Aorta (tissue), 5 donors: ENCODE measurements around the gene KATNA1. TPM values are rescaled to one million over a fixed set of nuclear protein-coding genes. Genes with fewer than 3 reads are reported as not detected.

ENCODE experiments used
- ATAC-seq: fragments of 200-7000 bp; cut with Tn5 transposase; one replicate; pipeline ENCODE4 v1.9.1; 2022; ENCODE audit warnings: moderate library complexity; ENCODE audit not compliant: low FRiP score
- DNase-seq, 2 donors: peaks; one replicate each; pipeline ENCODE4 v3.0.0-alpha.2; 2020
- H3K27ac ChIP-seq, 2 donors: one replicate each; pipeline ENCODE4 v1.5.1; 2013; ENCODE audit warnings: low read length in 2 of 2, mild to moderate bottlenecking in 2 of 2, moderate library complexity in 2 of 2, control low read depth in 1 of 2, inconsistent platforms in 1 of 2, low read depth in 1 of 2
- H3K27me3 ChIP-seq, 2 donors: one replicate each; pipeline ENCODE4 v1.6.1; 2013; ENCODE audit warnings: control low read depth in 1 of 2, low read length in 1 of 2, mild to moderate bottlenecking in 1 of 2, moderate library complexity in 1 of 2; ENCODE audit not compliant: insufficient read depth in 2 of 2, control insufficient read depth in 1 of 2
- H3K36me3 ChIP-seq, 2 donors: one replicate each; pipeline ENCODE4 v1.6.1; 2013; ENCODE audit warnings: control low read depth in 1 of 2, low read length in 1 of 2, mild to moderate bottlenecking in 1 of 2; ENCODE audit not compliant: insufficient read depth in 2 of 2, control insufficient read depth in 1 of 2
- H3K4me1 ChIP-seq, 2 donors: one replicate each; pipeline ENCODE4 v1.6.1; 2013; ENCODE audit warnings: low read length in 2 of 2, control low read depth in 1 of 2, mild to moderate bottlenecking in 1 of 2, moderate library complexity in 1 of 2; ENCODE audit not compliant: insufficient read depth in 2 of 2, control insufficient read depth in 1 of 2
- H3K4me3 ChIP-seq, 2 donors: one replicate each; pipeline ENCODE4 v1.5.1; 2013; ENCODE audit warnings: low read length in 2 of 2, control low read depth in 1 of 2, mild to moderate bottlenecking in 1 of 2
- H3K9me3 ChIP-seq: one replicate; pipeline ENCODE4 v1.6.1; 2013; ENCODE audit warnings: mild to moderate bottlenecking, low read length; ENCODE audit not compliant: control insufficient read depth
- WGBS, 2 donors: extraction: QIAGEN DNeasy Blood & Tissue Kit; methylation state at CpG; one replicate each; pipeline ENCODE4 v1.1.7; 2013; 5-methylcytosine and 5-hydroxymethylcytosine counted together
- intact Hi-C, 2 donors: fragments of 100-400 bp; cut with DNase I; formaldehyde crosslinking; loops; one replicate each; pipeline versions ENCODE4 v1.14.2 to v1.15.0; 2022
- polyA plus RNA-seq, 2 donors: library from polyadenylated mRNA; stranded (reverse); fragments of 200-250 nt; gene quantifications; one replicate each; pipeline ENCODE4 v1.2.3, GENCODE V29; 2013
- total RNA-seq, 2 donors: library from RNA; stranded (reverse); fragmentation: NEBNext Ultra II Directional; extraction: Animal tissue kit (Norgen Biotek cat#: 25700); gene quantifications; one replicate each; pipeline ENCODE4 v1.2.1, GENCODE V29; 2021
- donor health status: healthy with polysubstance abuse.
- donor health status: Bipolar disorder and iron deficiency.
- donor health status: DM: no; HTN: no; CAD: no.
- donor health status: DM: no; HTN: no; CAD: no.
- donor health status: DM: yes; HTN: yes; CAD: no.

KATNA1 gene
- total and polyA plus RNA-seq, 4 donors: 15.9 to 19.8 (median 17.5) TPM

DNA sequence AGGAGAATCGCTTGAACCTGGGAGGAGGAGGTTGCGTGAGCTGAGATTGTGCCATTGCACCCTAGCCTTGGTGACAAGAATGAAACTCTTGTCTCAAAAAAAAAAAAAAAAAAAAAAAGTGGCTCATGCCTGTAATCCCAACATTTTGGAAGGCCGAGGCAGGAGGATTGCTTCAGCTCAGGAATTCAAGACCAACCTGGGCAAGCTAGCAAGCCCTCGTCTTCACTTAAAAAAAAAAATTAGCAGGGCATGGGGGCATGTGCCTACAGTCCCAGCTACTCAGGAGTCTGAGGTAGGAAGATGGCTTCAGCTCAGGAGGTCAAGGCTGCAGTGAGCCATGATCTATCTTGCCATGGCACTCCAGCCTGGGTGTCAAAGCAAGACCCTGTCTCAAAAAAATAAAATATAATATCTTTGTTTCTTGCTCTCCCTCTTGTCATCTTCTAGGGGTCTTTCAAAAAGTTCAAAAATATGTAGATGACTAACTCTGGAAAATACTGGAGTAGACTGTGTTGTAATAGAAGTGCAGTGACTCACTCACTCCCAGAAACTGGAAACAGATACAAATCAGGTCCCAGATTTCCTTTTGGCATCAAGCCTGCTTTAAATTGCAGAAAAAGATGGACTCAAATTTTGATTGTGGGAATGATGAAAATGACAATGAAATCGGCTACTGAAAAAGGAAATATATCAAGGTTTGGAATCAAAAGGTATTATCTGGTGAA is 85.1 kb downstream of the KATNA1 start:
- DNase-seq (no peak), ATAC-seq (no peak)
- 85 to 87% methylated on average over 5 of the region's 5 CpGs for WGBS, 2 donors
- H3K4me1 ChIP-seq: peaks cover 1 to 3% of the 10 kb centered on the region in 2 donors
- intact Hi-C loops: loop anchor here in 1 of 2 donors (2.0 to 10.0 kb wide), 2 partner anchors 17 to 361 kb away; partner anchors contain the start of genes PPIL4 and RAET1G
- no peak overlapping the region for H3K4me3 ChIP-seq
- no peaks in the 10 kb centered on the region for H3K27me3 ChIP-seq
- no peak overlapping the region for H3K27ac ChIP-seq
- no peaks in the 10 kb centered on the region for H3K9me3 ChIP-seq
- no peaks in the 10 kb centered on the region for H3K36me3 ChIP-seq

DNA sequence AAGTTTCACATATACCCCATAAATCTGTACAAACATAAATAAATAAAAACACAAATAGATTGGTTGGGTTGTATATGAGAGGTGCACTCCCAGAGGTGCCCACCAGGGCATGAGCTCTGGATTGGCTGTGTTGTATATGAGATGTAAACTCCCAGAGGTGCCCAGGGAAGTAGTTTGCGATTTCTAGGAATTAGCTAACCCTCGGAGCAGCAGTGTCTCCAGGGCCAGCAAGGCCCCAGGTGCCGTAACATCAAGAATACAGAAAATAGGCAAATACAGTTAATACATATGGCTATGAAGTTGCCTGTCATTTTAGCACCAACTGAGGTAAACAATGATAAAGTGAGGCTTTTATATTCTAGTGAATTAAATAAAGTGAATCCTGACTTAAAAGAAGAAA is 87.8 kb downstream of the KATNA1 start:
- H3K27me3 ChIP-seq: no peaks in the 10 kb centered on the region
- no peak overlapping the region for H3K4me3 ChIP-seq
- H3K4me1 ChIP-seq: no peaks in the 10 kb centered on the region
- H3K36me3 ChIP-seq: no peaks in the 10 kb centered on the region
- no peaks in the 10 kb centered on the region for H3K9me3 ChIP-seq
- intact Hi-C loops: loop anchor here in 1 of 2 donors (10.0 kb wide), 1 partner anchor 364 kb away; the partner anchor contains the start of gene RAET1G
- H3K27ac ChIP-seq: no peak overlapping the region
- ATAC-seq (no peak), DNase-seq (no peak)
- WGBS, 2 donors: 57 to 61% methylated on average over 3 of the region's 3 CpGs

DNA sequence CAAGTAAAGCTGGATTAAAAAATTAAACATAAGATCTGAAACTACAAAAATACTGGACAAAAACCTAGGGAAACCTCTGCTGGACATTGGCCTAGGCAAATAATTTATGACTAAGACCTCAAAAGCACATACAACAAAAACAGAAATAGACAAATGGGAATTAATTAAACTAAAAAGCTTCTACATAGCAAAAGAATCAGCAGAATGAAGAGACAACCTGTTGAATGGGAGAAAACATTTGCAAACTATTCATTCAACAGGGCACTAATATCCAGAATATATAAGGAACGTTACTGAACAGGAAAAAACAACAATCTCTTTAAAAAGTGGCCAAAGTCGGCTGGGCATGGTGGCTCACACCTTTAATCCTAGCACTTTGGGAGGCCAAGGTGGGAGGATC is 89.1 kb downstream of the KATNA1 start:
- H3K4me3 ChIP-seq: no peak overlapping the region
- 58 to 61% methylated on average over 2 of the region's 2 CpGs for WGBS, 2 donors
- DNase-seq: no peak
- no peaks in the 10 kb centered on the region for H3K36me3 ChIP-seq
- H3K4me1 ChIP-seq: no peaks in the 10 kb centered on the region
- no peaks in the 10 kb centered on the region for H3K27me3 ChIP-seq
- H3K9me3 ChIP-seq: no peaks in the 10 kb centered on the region
- no peak for ATAC-seq
- intact Hi-C loops: no loop called here
- no peak overlapping the region for H3K27ac ChIP-seq

DNA sequence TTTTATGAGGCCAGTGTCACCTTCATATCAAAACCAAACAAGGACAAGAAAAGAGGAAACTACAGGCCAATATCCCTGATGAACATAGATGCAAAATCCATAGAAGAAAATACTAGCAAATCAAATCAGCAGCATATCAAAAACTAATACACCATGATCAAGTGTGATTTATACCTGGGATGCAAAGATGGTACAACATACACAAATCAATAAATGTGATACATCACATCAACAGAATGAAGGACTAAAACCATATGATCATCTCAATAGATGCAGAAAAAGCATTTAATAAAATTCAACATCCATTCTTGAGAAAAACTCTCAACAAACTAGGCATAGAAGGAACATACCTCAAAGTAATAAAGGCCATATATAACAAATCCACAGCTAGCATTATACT is 90.5 kb downstream of the KATNA1 start:
- Histone ChIP-seq H3K4me1 (no peaks in the 10 kb centered on the region), H3K27ac (no peak overlapping the region), H3K27me3 (no peaks in the 10 kb centered on the region), H3K4me3 (no peak overlapping the region), H3K36me3 (no peaks in the 10 kb centered on the region), H3K9me3 (no peaks in the 10 kb centered on the region)
- intact Hi-C loops: no loop called here
- ATAC-seq: no peak
- no peak for DNase-seq

DNA sequence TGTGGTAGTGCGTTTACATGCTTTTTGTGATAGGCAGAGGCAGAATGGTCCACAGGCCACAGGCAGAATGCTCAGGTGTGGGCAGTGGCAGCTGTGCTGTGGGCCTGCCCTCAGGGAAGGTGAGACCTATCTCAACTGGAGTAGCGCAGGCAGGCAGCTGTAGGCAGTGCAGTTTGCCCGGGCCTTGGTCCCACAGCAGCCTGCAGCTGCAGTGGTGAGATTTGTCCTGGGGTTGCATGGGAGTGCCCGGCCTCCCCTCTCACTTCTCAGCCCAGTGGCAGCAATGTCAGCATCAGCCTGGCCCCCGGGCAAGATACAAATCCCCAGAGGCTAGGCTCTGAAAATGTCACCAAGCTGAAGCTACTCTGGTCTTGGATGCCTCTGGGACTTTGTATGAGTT is 96.6 kb downstream of the KATNA1 start:
- intact Hi-C loops: no loop called here
- Histone ChIP-seq H3K27ac (no peak overlapping the region), H3K4me1 (no peaks in the 10 kb centered on the region), H3K36me3 (no peaks in the 10 kb centered on the region), H3K4me3 (no peak overlapping the region), H3K27me3 (no peaks in the 10 kb centered on the region), H3K9me3 (no peaks in the 10 kb centered on the region)
- 61 to 75% methylated on average over 5 of the region's 5 CpGs for WGBS, 2 donors
- DNase-seq: no peak
- ATAC-seq: no peak

DNA sequence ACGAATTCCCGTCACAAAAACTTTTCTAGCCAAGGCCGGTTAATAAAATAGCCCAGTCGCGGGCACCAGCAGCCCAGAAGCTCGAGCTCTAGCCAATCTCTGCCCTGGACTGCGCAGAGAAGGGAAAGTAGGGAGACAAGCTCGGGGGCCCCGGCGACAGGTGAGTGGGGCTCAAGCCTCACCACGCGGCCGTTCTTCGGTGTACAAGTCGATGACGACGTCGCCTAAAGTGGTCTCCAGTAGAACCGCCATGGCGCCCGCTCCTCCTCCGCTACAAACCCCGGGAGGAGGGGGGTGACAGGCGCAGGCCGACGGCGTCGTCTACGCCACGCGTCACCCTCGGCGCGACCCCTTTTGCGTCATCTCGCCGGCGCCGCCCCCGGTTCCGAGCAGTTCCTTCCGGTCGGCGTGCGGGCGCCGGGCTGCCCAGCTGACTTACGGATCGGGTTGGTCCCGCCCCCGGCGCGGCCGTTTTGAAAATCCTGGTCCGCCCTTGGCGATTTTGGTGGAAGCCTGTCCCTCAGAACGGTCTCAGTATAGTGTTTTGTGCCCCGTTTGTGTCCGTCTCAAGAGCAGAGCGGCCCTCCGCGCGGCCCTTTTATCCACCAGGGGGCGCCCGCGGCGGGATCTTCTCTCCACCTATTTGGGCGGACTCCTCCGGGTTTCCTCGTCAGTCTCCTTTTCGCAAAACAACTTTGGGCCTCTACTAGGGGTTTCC is 102.6 kb downstream of the KATNA1 start, which contains the start of gene PPIL4:
Gene PPIL4, minus strand, starts transcription at position 290 of the 718 bp plus-strand sequence. Its CDS starts 38 bp downstream, at position 252.
- peak within 1 kb of the TSS; percentile 79 to 82 for H3K27ac ChIP-seq
- H3K27me3 ChIP-seq: no peaks in the 10 kb centered on the region
- 0% methylated on average over 65 to 71 of the region's 71 CpGs for WGBS, 2 donors
- peak within 1 kb of the TSS; percentile 61 to 85 for H3K4me3 ChIP-seq
- intact Hi-C loops: loop anchor here in 1 of 2 donors (2.0 kb wide), 1 partner anchor 17 kb away; no protein-coding TSS in a partner anchor
- H3K36me3 ChIP-seq: no peaks in the 10 kb centered on the region
- ATAC-seq: peak; percentile 99
- H3K4me1 ChIP-seq: peaks cover 0 to 2% of the 10 kb centered on the region in 2 donors
- peak; percentile 98 to 99 for DNase-seq
- no peaks in the 10 kb centered on the region for H3K9me3 ChIP-seq

DNA sequence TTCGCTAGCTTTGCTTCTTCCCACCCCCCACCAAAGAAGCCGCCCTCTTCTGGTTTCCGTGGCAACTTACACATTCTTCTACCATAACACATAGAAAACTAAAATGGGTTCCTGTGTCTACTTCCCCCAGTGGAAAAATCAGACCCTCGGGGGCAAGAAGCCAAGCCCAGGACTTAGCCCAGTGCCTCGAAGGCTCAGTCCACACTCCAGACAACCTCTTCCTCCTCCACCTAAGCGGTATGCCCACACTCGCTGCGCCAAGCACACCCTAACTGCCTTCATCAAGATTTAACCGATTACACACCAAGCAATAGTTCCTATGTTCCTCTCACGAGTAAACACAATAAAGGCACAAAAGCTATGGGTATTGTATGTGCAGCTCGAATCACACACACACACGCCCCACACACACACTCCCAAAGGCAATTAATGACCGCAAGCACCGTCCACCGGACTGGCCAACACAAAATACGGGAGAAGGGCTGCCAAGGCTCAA is 103.2 kb downstream of the KATNA1 start:
- Histone ChIP-seq H3K4me1 (peaks cover 0 to 2% of the 10 kb centered on the region in 2 donors), H3K4me3 (peak overlapping the region; percentile 61 to 85), H3K27ac (peak overlapping the region; percentile 79 to 82), H3K36me3 (no peaks in the 10 kb centered on the region), H3K9me3 (no peaks in the 10 kb centered on the region), H3K27me3 (no peaks in the 10 kb centered on the region)
- ATAC-seq (peak; percentile 62), DNase-seq (peak; percentile 63 to 80)
- WGBS, 2 donors: 0 to 1% methylated on average over 16 of the region's 16 CpGs
- intact Hi-C loops: no loop called here
